Activated effector memory CD4-positive, alpha-beta T cell treated with anti-CD3 and anti-CD28 coated beads, Interleukin-2, amount 50 U/mL, for 16 hours (primary cell): ENCODE measurements around the gene DNAH17.

Experiments
- DNase-seq: peaks from one replicate; pipeline ENCODE4 v3.0.0-alpha.2; 2020

DNAH17 gene

DNA sequence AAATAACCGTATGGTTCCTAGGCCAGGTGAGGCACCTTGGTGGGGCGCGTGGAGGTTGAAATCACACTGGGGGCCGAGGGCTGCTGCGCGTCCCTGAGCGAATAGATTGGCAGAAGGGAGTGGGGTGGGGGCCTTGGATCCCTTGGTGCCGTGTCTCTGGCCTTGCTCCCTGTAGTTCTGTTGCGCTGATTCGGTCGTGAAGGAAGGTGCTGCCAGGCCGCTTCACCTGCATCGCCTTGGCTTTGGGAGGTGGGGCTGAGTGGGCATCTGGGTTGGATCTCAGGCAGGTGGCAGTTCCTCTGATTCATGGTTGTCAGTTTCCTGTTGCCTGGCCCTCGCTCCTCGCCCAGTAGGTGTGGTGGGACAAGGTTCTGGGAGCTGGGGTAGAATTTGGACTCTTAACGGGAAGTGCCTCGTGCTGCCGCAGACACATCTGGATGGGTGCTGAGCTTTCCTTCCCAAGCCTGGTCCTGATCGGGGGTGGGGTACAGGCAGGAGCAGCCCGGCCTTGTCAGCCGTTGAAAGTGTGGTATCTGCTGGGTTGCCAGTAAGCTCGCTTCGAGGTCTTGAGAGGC lies 168.6 kb downstream of the DNAH17 start:
- no peak for DNase-seq

GRCh38 chr17:78407387-78408000 lies 169.7 kb downstream of the DNAH17 start:
- DNase-seq: no peak

DNA sequence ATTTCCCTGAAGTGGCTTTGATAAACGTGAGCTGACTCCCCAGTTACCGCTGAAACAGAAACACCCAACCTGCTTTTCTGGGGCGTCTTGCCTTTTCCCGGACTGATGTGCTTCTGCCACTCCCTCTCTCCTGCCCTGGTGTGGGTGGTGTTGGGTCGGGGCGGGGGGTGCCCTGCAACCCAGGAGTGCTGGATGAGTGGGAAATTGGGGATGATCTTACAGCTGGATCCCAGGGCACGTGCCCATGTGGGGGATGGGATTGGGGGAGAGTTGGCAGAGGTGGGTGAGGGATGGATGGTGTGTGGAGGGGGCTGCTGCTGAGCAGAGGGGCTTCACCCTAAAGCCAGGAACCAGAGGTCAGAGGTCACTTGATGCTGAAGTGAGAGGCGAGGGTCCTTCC lies 170.3 kb downstream of the DNAH17 start:
- no peak for DNase-seq

DNA sequence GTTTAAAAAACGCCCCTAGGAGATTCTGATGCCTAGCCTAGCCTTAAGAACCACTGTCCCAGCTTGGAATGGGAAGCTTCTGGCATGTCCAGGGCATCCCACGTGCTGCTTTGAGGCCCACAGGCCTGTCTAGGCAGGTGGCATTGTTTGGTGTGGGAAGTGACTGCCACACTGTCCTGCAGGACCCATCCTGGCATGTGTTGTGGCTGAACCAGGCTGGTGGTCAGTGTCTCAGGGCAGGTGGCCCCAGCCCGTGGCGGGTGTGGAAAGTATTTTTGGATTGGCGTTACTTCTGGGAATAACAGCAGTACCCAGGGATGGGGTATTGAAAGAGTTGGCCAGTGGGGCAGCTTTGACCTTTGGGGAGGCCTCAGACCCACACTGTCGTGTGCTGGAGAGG lies 170.8 kb downstream of the DNAH17 start:
- DNase-seq: no peak

GRCh38 chr17:78403822-78404221 lies 173.4 kb downstream of the DNAH17 start:
- DNase-seq: no peak

GRCh38 chr17:78401891-78402290 lies 175.3 kb downstream of the DNAH17 start:
- no peak for DNase-seq

GRCh38 chr17:78401246-78401645 lies 175.9 kb downstream of the DNAH17 start:
- DNase-seq: no peak

GRCh38 chr17:78400581-78401240 lies 176.5 kb downstream of the DNAH17 start:
- no peak for DNase-seq

- no peak for DNase-seq
Measured at GRCh38 chr17:78399693-78400144, 177.5 kb downstream of the DNAH17 start.

- DNase-seq: no peak
Measured at GRCh38 chr17:78399028-78399692, 178.0 kb downstream of the DNAH17 start.

GRCh38 chr17:78398390-78398789 lies 178.8 kb downstream of the DNAH17 start:
- DNase-seq: no peak

GRCh38 chr17:78397681-78398101 lies 179.5 kb downstream of the DNAH17 start:
- DNase-seq: no peak

DNA sequence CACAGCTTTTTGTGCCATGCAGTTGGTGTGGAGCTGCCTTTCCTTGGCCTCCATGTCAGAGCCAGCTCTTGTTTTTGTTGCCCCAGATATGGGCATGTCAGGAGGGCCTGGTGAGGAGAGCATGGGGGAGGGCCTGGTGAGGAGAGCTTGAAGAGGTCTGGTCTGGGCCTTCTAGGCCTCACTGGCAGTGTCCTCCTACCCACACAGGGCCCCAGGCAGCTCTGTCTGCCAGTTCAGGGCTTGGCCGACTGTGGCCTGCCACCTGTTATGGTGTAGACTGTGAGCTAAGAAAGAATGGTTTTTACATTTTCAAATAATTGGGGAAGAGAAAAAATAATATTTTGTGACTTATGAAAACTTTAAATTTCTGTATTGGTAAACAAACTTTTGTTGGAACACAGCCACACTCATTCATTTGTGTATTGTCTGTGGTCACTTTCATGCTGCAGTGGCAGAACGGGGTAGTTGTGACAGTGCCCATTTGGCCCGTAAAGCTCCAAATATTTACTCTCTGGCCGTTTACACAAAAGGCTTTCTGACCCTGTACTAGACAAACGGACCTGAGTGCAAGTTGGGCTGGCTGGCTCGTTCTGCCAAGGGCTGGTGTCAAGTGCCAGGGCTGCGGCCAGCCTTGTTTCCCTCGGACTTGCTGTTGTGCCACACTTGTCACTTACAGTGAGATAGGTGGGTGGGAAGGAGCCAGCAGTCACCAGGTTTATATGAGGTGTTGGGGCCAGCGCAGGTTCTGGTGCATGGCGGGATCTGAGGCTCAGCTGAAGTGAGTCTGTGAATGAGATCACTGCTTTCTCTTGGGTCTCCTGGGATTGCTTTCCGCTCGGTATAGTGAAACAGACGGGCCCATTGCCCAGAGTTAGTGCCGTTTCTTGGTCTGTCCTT lies 180.5 kb downstream of the DNAH17 start:
- no peak for DNase-seq

DNA sequence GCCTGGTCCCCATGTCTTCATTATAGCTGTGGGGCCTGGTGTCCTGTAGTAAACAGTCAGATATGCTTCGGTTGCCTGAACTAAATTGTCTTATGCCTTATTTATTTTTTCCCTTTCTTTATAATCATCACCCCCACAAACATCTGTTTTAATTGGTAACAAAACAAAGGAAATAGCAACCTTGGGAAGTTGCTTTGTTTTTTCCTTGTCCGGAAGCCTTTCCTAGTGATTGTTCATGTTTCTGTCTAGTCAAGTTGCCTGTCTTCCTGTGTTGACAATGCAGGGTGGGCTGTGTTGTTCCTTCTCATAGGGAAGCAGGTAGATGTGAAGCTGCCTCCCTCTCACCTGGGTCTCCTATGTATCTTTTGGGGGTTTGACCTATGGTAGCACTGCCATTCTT lies 182.0 kb downstream of the DNAH17 start:
- DNase-seq: no peak

DNA sequence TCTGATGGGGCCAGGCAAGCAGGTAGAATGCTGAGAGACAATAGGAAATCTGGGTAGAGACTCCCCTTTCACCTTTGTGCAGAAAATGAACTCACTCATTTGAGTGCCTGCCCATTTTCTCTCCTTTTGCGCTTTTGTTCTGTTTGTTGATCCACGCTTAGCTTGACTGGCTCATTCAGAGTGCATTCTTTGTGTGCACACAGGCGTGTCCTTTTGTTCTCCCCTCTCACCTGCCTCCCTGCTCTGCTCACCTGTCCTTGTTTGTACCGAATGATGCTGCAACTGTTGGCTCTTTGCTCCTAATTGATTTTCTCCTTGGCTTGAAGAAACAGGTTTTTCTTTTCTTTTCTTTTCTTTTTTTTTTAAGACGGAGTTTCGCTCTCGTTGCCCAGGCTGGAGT lies 183.0 kb downstream of the DNAH17 start:
- DNase-seq: no peak

DNA sequence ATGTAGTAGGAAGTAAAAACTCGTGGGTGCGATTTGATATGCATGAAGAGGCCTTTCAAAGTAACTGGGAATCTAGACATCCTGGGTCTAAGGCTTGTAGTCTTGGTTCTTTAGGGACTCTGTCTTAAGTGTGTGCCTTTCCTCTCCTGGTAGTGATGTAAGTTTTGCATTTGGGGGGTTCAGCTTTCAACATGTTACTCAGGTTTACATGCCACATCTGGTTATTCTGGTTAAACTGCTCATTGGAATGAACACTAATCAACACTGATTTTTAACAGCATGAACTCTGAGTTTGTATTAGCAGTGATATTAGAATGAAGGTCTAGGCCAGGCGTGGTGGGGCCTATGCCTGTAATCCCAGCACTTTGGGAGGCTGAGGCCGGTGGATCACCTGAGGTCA lies 183.6 kb downstream of the DNAH17 start:
- DNase-seq: no peak

DNA sequence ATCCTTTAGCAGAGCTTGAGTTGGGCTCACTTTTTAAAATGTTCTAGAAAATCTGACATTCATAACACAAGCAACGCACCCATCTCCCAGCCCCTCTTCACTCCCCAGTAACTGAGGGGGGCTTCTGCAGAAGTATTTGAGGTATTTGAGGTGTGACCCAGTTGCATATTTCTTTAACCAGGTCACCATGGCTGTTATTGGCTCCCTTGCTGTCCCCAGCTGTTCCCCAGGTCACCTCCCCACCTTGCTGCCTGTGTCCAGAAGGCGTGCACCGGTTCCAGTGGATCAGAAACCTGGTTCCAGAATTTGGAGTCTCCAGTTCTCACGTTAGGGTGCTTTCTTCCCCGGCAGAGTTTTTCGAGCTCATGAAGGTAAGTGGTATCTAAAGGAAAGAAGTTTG lies 184.9 kb downstream of the DNAH17 start:
- DNase-seq: no peak

- DNase-seq: no peak
Measured at GRCh38 chr17:78391843-78392242, 185.4 kb downstream of the DNAH17 start.

DNA sequence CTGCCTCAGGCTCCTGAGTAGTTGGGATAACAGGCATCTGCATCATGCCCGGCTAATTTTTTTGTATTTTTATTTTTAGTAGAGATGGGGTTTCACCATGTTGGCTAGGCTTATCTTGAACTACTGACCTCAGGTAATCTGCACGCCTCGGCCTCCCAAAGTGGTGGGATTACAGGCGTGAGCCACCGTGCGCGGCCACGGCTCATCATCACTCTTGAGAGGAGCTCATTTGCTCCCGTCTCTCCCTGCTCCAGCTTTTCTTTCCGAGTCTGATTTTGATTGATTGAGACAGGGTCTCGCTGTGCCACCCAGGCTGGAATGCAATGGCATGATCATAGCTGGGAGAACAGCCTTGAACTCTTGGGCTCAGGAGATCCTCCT lies 186.2 kb downstream of the DNAH17 start:
- DNase-seq: no peak

DNA sequence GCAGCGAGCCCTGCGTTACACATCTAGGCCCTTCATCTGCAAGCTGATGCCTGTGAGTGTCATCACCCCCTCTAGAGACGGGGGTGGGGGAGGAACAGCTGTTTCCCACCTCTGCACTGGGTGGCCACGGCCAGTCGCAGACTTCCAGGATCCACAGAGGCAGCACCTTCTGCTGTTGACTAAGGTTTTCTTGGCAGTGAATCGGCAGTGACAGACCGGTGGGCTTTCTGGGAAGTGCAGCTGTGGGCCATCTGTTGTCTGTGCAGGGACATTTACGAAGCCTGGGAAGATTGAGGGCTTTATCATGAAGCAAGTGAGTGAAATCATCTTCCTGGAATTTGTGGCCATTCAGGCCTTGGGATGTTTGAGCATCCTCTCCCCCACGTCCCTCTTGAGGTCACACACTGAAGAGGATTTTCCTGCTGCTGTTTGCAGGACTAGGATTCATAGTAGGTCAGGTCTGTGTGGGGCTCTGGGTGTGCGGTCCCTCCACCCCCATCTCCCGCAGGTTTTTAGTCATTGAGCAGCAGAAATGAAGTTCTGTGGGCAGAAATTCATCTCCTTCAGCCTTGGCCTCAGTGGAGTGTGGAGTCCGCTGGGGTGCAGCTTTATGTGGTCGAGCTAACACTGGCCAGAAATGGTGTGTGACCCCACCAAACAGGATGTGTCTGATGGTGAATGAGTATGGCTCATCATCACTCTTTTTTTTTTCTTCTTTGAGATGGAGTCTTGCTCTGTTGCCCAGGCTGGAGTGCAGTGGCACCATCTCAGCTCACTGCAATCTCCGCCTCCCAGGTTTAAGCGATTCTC lies 186.8 kb downstream of the DNAH17 start:
- DNase-seq: no peak

DNA sequence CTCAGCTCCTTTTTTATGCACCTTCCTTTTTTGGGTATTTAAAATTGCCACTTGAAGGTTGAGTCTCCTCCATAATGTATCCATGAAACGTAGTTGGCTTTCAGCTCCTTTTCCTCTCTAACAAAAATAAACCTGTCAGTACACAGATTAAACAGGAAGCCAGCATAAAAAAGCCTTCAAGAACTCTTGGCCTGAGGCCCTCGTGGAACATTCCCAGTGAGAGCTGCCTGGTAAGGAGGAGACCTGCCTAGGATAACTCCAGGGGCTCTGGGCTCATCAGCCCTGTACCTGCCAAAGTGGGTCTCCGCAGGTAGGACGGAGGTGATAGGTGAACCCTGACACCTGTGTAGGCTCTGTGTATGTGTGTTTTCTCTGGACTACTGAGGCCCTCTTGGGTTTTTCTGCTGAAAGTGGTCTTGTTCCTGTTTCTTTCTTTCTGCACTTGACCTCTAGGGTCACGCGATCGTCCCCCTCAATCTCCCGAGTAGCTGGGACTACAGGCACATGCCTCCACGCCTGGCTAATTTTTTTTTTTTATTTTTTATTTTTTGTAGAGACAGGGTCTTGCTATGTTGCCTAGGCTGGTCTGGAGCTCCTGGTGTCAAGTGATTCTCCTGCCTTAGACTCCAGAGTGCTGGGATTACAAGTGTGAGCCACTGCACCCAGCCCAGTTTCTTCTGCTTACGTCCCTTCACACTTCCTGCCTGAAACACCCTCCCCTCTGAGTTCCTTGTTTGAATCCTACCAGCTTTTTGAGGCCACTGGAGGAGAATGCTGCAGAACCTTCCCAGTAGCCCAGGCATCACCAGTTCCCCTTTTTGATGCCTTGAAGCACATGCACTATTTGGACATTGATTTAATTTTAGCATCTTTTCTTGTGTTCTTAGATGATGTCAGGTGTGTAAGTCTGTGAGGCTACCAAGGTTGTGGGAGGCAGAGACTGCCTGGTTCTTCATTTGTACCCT lies 188.9 kb downstream of the DNAH17 start:
- DNase-seq: no peak
